ENCODE data around the gene MESP2. TPM values are rescaled to one million over a fixed set of nuclear protein-coding genes. Genes with fewer than 3 reads are reported as not detected.

MESP2 gene
- total RNA-seq, 1 experiment from 2014 or later, result 0.28 TPM

DNA sequence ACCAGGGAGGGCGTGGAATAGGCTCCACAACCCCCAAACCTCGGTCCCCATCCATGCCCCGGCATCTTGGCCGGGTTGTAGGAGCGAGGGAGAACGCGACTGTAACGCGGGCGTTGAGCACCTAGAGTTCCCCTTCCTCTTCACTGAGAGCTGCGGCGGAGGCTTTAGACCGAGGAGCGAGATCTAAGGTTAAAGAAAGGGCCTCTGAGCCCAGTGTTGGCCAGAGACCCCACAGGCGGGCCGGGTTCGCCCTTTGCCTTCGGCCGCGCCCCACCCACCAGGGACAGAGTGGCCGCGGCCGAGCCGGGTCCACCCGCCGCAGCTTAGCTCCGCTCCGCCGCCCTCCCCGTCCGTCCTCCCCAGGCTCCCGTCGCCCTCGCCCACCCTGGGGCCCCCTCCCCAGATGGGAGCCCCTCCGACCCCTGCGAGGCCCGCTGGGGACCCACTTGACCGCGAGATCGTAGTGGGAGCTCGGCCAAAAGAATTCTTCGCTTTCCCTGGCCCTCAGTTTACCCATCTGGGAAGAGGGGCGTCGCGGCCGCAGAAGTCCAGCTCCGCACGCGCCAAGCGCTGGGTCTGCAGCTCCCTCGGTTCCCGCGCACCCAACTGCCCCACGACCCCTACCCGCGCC lies 38.1 kb downstream of the MESP2 start:
- Histone ChIP-seq H3K23ac (ENCODE audit: insufficient read length, low read depth, low read length) (no peak overlapping the region), H3K23me2 (ENCODE audit: insufficient read length, low read depth, low read length, poor library complexity, severe bottlenecking) (peaks cover 9% of the 10 kb centered on the region), H3K27me3 (ENCODE audit: insufficient read depth, low read length) (peaks cover 14% of the 10 kb centered on the region; the same call in 1 of the 2 replicates), H3K9ac (ENCODE audit: extremely low read depth, insufficient read length, low read length) (no peak overlapping the region), H3K4ac (ENCODE audit: low read depth, low read length) (no peak overlapping the region), H3K18ac (ENCODE audit: insufficient read length, low read depth, low read length) (no peak overlapping the region), H2BK12ac (ENCODE audit: insufficient read length, low read depth, low read length) (no peak overlapping the region), H2BK120ac (ENCODE audit: low read depth, low read length, poor library complexity, severe bottlenecking) (no peak overlapping the region), H3K14ac (ENCODE audit: insufficient read depth, low read length) (no peak overlapping the region), H2AK5ac (ENCODE audit: insufficient read length, low read length) (no peak overlapping the region), H3T11ph (ENCODE audit: low read length) (no peak overlapping the region), H3K4me1 (ENCODE audit: insufficient read depth, low read length) (no peaks in the 10 kb centered on the region), H2BK20ac (ENCODE audit: low read depth, low read length, poor library complexity, severe bottlenecking) (no peak overlapping the region), H3K56ac (ENCODE audit: insufficient read length, low read depth, low read length) (no peak overlapping the region), H4K91ac (ENCODE audit: insufficient read length, low read depth, low read length) (no peak overlapping the region), H3K9me3 (ENCODE audit: control insufficient read depth, low read depth, low read length) (no peaks in the 10 kb centered on the region), H3K79me2 (ENCODE audit: insufficient read depth, low read length) (no peaks in the 10 kb centered on the region), H2BK5ac (ENCODE audit: insufficient read length, low read length) (no peak overlapping the region), H2BK15ac (ENCODE audit: low read depth, low read length) (no peak overlapping the region; the same call in 1 of the 2 replicates), H3K4me2 (ENCODE audit: insufficient read depth, insufficient read length, low read length) (peak overlapping the region; percentile 30), H4K20me1 (ENCODE audit: control insufficient read depth, insufficient read depth, insufficient read length) (no peaks in the 10 kb centered on the region), H3K27ac (ENCODE audit: insufficient read length, low read depth, low read length) (no peak overlapping the region), H2AFZ (ENCODE audit: low read length) (no peak overlapping the region), H4K8ac (replicated peaks; ENCODE audit: insufficient read length, low read depth, low read length) (no peak overlapping the region), H4K5ac (ENCODE audit: insufficient read length, low read depth, low read length) (no peak overlapping the region), H3K79me1 (ENCODE audit: insufficient read depth, low read depth, low read length, poor library complexity, severe bottlenecking) (no peaks in the 10 kb centered on the region)
- Mint-ChIP-seq H3K36me3 (ENCODE audit: insufficient read depth in 1 of 3, low read depth in 3 of 3) (peaks cover 0 to 11% (median 0%) of the 10 kb centered on the region in 3 experiments; a peak in 2 of 7 replicates), H3K4me1 (peaks cover 6 to 9% of the 10 kb centered on the region in 2 experiments; a peak in 3 of 4 replicates), H3K27ac (no peak overlapping the region), H3K27me3 (ENCODE audit: low read depth) (peaks cover 45% of the 10 kb centered on the region), H3K4me3 (peak overlapping the region; percentile 57 to 62; a peak in 4 of 5 replicates), H3K9me3 (peaks cover 13 to 17% of the 10 kb centered on the region in 2 experiments)
- TF ChIP-seq, protein P1, sequence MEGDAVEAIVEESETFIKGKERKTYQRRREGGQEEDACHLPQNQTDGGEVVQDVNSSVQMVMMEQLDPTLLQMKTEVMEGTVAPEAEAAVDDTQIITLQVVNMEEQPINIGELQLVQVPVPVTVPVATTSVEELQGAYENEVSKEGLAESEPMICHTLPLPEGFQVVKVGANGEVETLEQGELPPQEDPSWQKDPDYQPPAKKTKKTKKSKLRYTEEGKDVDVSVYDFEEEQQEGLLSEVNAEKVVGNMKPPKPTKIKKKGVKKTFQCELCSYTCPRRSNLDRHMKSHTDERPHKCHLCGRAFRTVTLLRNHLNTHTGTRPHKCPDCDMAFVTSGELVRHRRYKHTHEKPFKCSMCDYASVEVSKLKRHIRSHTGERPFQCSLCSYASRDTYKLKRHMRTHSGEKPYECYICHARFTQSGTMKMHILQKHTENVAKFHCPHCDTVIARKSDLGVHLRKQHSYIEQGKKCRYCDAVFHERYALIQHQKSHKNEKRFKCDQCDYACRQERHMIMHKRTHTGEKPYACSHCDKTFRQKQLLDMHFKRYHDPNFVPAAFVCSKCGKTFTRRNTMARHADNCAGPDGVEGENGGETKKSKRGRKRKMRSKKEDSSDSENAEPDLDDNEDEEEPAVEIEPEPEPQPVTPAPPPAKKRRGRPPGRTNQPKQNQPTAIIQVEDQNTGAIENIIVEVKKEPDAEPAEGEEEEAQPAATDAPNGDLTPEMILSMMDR (conservative IDR thresholded peaks at IDR 0.05), result no peak
- DNase-seq, result peak; percentile 29
- no CpG with 5 or more reads among the region's 56 CpGs for WGBS (ENCODE audit: extremely low coverage, insufficient read length, low lambda C conversion rate)
